ENCODE measurements around the gene TUFM.
A peak's percentile ranks its signal among the peaks of the same experiment; 100 is the strongest.

The TUFM gene

DNA sequence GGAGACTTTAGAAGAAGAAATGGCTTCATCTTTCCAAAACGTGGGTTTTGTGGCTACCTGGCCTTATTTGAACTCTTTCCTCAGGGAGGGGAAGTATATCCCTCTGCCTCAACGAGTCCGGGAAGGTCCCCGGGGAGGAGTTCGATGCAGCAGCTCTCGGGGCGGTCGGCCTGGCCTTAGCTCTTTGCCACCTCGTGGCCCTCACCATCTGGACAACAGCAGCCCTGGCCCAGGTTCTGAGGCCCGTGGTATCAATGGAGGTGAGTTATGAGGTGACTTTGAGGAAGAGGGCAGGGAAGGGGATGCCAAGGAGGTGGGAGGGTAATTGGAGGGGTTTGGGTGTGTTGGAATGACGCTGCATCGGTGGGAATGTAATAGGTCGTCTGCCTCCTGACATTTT, 15.6 kb downstream of the TUFM start:
- peaks cover 52% of the 10 kb centered on the region for H3K79me2 ChIP-seq (ENCODE audit: low read length)

GRCh38 chr16:28829747-28830146, 16.4 kb downstream of the TUFM start:
- H2AFZ ChIP-seq (ENCODE audit: low read depth, low read length) = no peak overlapping the region
- no peak overlapping the region for H3K4me3 ChIP-seq (ENCODE audit: low read length)

More for the DNA sequence above, 15.6 kb downstream of the TUFM start:
- Histone ChIP-seq H3K27ac (ENCODE audit: low read length) (no peak overlapping the region), H3K9me3 (ENCODE audit: insufficient read depth, low read length) (no peaks in the 10 kb centered on the region), H3K9ac (ENCODE audit: low read length) (no peak overlapping the region), H3K4me1 (ENCODE audit: low read length) (peaks cover 2% of the 10 kb centered on the region), H4K20me1 (ENCODE audit: insufficient read depth, low read length) (peaks cover 13% of the 10 kb centered on the region), H3K27me3 (ENCODE audit: low read depth, low read length) (no peaks in the 10 kb centered on the region), H3K36me3 (replicated peaks; ENCODE audit: low read depth, low read length) (peaks cover 90% of the 10 kb centered on the region), H3K4me2 (ENCODE audit: low read length) (no peak overlapping the region), H2AFZ (ENCODE audit: low read depth, low read length) (no peak overlapping the region), H3K4me3 (ENCODE audit: low read length) (no peak overlapping the region)
- TF ChIP-seq, protein P1, sequence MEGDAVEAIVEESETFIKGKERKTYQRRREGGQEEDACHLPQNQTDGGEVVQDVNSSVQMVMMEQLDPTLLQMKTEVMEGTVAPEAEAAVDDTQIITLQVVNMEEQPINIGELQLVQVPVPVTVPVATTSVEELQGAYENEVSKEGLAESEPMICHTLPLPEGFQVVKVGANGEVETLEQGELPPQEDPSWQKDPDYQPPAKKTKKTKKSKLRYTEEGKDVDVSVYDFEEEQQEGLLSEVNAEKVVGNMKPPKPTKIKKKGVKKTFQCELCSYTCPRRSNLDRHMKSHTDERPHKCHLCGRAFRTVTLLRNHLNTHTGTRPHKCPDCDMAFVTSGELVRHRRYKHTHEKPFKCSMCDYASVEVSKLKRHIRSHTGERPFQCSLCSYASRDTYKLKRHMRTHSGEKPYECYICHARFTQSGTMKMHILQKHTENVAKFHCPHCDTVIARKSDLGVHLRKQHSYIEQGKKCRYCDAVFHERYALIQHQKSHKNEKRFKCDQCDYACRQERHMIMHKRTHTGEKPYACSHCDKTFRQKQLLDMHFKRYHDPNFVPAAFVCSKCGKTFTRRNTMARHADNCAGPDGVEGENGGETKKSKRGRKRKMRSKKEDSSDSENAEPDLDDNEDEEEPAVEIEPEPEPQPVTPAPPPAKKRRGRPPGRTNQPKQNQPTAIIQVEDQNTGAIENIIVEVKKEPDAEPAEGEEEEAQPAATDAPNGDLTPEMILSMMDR (IDR thresholded peaks at IDR 0.05; ENCODE audit: low read depth, low read length) = no peak
- TF ChIP-seq EZH2phosphoT487 (IDR thresholded peaks at IDR 0.05; ENCODE audit: low read depth) = no peak

GRCh38 chr16:28826141-28826540, 20.0 kb downstream of the TUFM start:
- peaks cover 78% of the 10 kb centered on the region for H3K79me2 ChIP-seq (ENCODE audit: low read length)
- no peak for TF ChIP-seq EZH2phosphoT487 (IDR thresholded peaks at IDR 0.05; ENCODE audit: low read depth)
- TF ChIP-seq, protein P1 (IDR thresholded peaks at IDR 0.05; ENCODE audit: low read depth, low read length) = no peak
- H3K36me3 ChIP-seq (replicated peaks; ENCODE audit: low read depth, low read length) = peaks cover 57% of the 10 kb centered on the region
- H3K4me2 ChIP-seq (ENCODE audit: low read length) = no peak overlapping the region
- no peaks in the 10 kb centered on the region for H3K9me3 ChIP-seq (ENCODE audit: insufficient read depth, low read length)
- H4K20me1 ChIP-seq (ENCODE audit: insufficient read depth, low read length) = peaks cover 25% of the 10 kb centered on the region
- H3K27me3 ChIP-seq (ENCODE audit: low read depth, low read length) = no peaks in the 10 kb centered on the region
- H3K4me3 ChIP-seq (ENCODE audit: low read length) = no peak overlapping the region
- peaks cover 11% of the 10 kb centered on the region for H3K4me1 ChIP-seq (ENCODE audit: low read length)
- no peak overlapping the region for H3K9ac ChIP-seq (ENCODE audit: low read length)
- no peak overlapping the region for H3K27ac ChIP-seq (ENCODE audit: low read length)
- no peak overlapping the region for H2AFZ ChIP-seq (ENCODE audit: low read depth, low read length)

More at GRCh38 chr16:28829747-28830146, 16.4 kb downstream of the TUFM start:
- H3K4me2 ChIP-seq (ENCODE audit: low read length) = no peak overlapping the region
- H3K36me3 ChIP-seq (replicated peaks; ENCODE audit: low read depth, low read length) = peaks cover 87% of the 10 kb centered on the region
- no peaks in the 10 kb centered on the region for H3K27me3 ChIP-seq (ENCODE audit: low read depth, low read length)
- no peak overlapping the region for H3K27ac ChIP-seq (ENCODE audit: low read length)
- TF ChIP-seq EZH2phosphoT487 (IDR thresholded peaks at IDR 0.05; ENCODE audit: low read depth) = no peak
- TF ChIP-seq, protein P1 (IDR thresholded peaks at IDR 0.05; ENCODE audit: low read depth, low read length) = no peak
- H4K20me1 ChIP-seq (ENCODE audit: insufficient read depth, low read length) = peaks cover 21% of the 10 kb centered on the region
- no peak overlapping the region for H3K9ac ChIP-seq (ENCODE audit: low read length)
- peaks cover 60% of the 10 kb centered on the region for H3K79me2 ChIP-seq (ENCODE audit: low read length)
- peaks cover 10% of the 10 kb centered on the region for H3K4me1 ChIP-seq (ENCODE audit: low read length)
- no peaks in the 10 kb centered on the region for H3K9me3 ChIP-seq (ENCODE audit: insufficient read depth, low read length)

- Histone ChIP-seq H3K27me3 (ENCODE audit: low read depth, low read length) (no peaks in the 10 kb centered on the region), H3K9me3 (ENCODE audit: insufficient read depth, low read length) (no peaks in the 10 kb centered on the region), H3K4me1 (ENCODE audit: low read length) (peaks cover 11% of the 10 kb centered on the region), H3K27ac (ENCODE audit: low read length) (peak overlapping the region; percentile 95), H3K9ac (ENCODE audit: low read length) (peak overlapping the region; percentile 99), H3K79me2 (ENCODE audit: low read length) (peaks cover 74% of the 10 kb centered on the region), H3K4me2 (ENCODE audit: low read length) (peak overlapping the region; percentile 74), H3K4me3 (ENCODE audit: low read length) (peak overlapping the region; percentile 96), H3K36me3 (replicated peaks; ENCODE audit: low read depth, low read length) (peaks cover 47% of the 10 kb centered on the region), H4K20me1 (ENCODE audit: insufficient read depth, low read length) (peaks cover 25% of the 10 kb centered on the region), H2AFZ (ENCODE audit: low read depth, low read length) (no peak overlapping the region)
- TF ChIP-seq EZH2phosphoT487 (IDR thresholded peaks at IDR 0.05; ENCODE audit: low read depth) = no peak
- TF ChIP-seq, protein P1 (IDR thresholded peaks at IDR 0.05; ENCODE audit: low read depth, low read length) = no peak
Measured at GRCh38 chr16:28824717-28824973, 21.5 kb downstream of the TUFM start.

Data from OCI-LY3 (cell line).